Activated naive CD4-positive, alpha-beta T cell treated with anti-CD3 and anti-CD28 coated beads for 36 hours (primary cell): ENCODE measurements around the gene XYLT1. TPM values are rescaled to one million over a fixed set of nuclear protein-coding genes. Genes with fewer than 3 reads are reported as not detected.

Experiments
- CTCF ChIA-PET: fragments of 350-600 bp; sonication (Branson Sonifier 250); formaldehyde crosslinking; loops from one replicate; lab custom pipeline; 2021; ENCODE audit warnings: antibody characterized with exemption; lab: Charles Lee
- DNase-seq: peaks from one replicate; pipeline ENCODE4 v3.0.0-alpha.2; 2020
- H3K27ac Mint-ChIP-seq: one replicate; pipeline ENCODE4 v1.8.0; 2021; ENCODE audit warnings: mild to moderate bottlenecking, mixed read lengths
- H3K27me3 Mint-ChIP-seq: one replicate; pipeline ENCODE4 v1.8.0; 2021; ENCODE audit warnings: low read depth, mixed read lengths
- H3K36me3 Mint-ChIP-seq: one replicate; pipeline ENCODE4 v1.8.0; 2021; ENCODE audit warnings: low read depth, mixed read lengths
- H3K4me1 Mint-ChIP-seq: one replicate; pipeline ENCODE4 v1.8.0; 2021; ENCODE audit warnings: low read depth, mixed read lengths
- H3K4me3 Mint-ChIP-seq: one replicate; pipeline ENCODE4 v1.8.0; 2021; ENCODE audit warnings: mild to moderate bottlenecking, moderate library complexity, mixed read lengths
- H3K9me3 Mint-ChIP-seq: one replicate; pipeline ENCODE4 v1.8.0; 2021; ENCODE audit warnings: mixed read lengths
- intact Hi-C: fragments of 100-400 bp; cut with micrococcal nuclease; formaldehyde crosslinking; loops from one replicate; pipeline ENCODE4 v1.15.1; 2023
- total RNA-seq, 2 experiments: library from RNA; stranded (reverse); gene quantifications; one replicate each; pipeline ENCODE4 v1.2.3, GENCODE V29; 2021

Gene XYLT1
- total RNA-seq, 2 experiments from 2014 or later: 3.3 to 4.5 TPM

DNA sequence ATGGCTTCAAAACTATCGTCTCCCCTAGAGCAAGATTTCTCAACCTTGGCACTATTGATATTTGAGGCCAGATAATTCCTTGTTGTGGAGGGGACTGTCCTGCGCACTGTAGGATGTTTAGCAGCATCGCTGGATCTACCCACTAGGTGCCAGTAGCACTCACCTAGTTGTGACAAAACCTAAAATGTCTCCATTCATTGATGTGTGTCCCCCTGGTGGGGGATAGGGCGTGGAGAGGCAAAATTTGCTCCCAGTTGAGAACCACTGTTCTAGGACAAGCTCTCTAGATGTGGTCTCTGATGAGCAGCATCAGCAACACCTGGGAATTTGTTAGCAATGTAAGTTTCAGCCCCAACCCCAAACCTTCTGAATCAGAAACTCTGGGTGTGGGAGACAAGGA is 259.0 kb downstream of the XYLT1 start:
- H3K9me3 Mint-ChIP-seq: peaks cover 10% of the 10 kb centered on the region
- H3K36me3 Mint-ChIP-seq: peaks cover 9% of the 10 kb centered on the region
- intact Hi-C loops: loop anchor here (2.0 kb wide), 1 partner anchor 257 kb away; no protein-coding TSS in a partner anchor
- peak; percentile 54 for DNase-seq
- H3K4me1 Mint-ChIP-seq: peaks cover 11% of the 10 kb centered on the region
- no peak overlapping the region for H3K27ac Mint-ChIP-seq
- CTCF ChIA-PET: interaction anchor here (0.6 kb wide), 2 partner anchors 319 to 368 kb away, joined by 3 to 4 read pairs; no protein-coding TSS in a partner anchor
- no peak overlapping the region for H3K4me3 Mint-ChIP-seq
- H3K27me3 Mint-ChIP-seq: no peaks in the 10 kb centered on the region

DNA sequence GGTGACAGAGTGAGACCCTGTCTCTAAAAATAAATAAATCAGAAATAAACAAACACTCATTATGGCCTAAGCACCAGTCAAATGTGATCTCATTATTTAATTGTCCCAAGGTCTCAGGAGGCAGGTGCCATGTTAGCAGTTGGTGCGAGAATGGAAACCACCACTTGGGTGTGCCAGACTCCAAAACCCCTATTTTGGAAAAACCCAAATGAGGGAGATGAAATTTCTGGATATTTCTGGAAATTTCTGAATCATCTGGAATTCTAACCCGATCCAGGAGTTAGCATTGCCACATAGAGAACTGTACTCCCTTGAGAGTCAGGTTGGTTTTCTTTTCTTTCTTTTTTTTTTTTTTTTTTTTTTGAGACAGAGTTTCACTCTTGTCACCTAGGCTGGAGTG is 264.0 kb downstream of the XYLT1 start:
- CTCF ChIA-PET: no interaction called here
- no peak overlapping the region for H3K4me3 Mint-ChIP-seq
- intact Hi-C loops: no loop called here
- no peaks in the 10 kb centered on the region for H3K36me3 Mint-ChIP-seq
- H3K9me3 Mint-ChIP-seq: no peaks in the 10 kb centered on the region
- H3K27ac Mint-ChIP-seq: no peak overlapping the region
- peak; percentile 14 for DNase-seq
- no peaks in the 10 kb centered on the region for H3K4me1 Mint-ChIP-seq
- no peaks in the 10 kb centered on the region for H3K27me3 Mint-ChIP-seq

GRCh38 chr16:17205279-17206211 is 265.2 kb downstream of the XYLT1 start:
- H3K27ac Mint-ChIP-seq: no peak overlapping the region
- CTCF ChIA-PET: interaction anchor here (0.6 to 2.1 kb wide), 2 partner anchors 11 to 306 kb away, joined by 3 to 6 read pairs; no protein-coding TSS in a partner anchor
- H3K9me3 Mint-ChIP-seq: no peaks in the 10 kb centered on the region
- intact Hi-C loops: no loop called here
- no peaks in the 10 kb centered on the region for H3K36me3 Mint-ChIP-seq
- DNase-seq: no peak
- no peaks in the 10 kb centered on the region for H3K4me1 Mint-ChIP-seq
- H3K27me3 Mint-ChIP-seq: no peaks in the 10 kb centered on the region
- no peak overlapping the region for H3K4me3 Mint-ChIP-seq

DNA sequence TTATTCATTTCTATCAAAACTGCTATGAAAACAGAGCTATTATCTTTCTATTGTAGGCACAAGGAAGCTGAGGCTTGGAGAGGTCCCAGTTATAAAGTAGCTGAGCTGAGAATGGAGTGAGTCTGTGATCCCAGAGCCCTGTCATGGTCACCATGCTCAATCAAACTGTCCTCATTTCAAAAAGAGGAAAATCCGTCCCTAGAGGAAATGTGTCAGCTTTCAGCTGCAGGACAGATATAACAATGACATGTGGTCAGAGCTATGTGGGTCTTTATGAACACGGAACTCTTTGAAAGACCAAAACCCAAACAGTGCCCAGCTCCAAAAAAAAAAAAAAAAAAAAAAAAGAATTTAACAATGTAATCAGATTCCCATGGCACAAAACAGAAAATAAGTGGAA is 266.1 kb downstream of the XYLT1 start:
- Mint-ChIP-seq H3K27me3 (no peaks in the 10 kb centered on the region), H3K36me3 (peaks cover 2% of the 10 kb centered on the region), H3K4me3 (no peak overlapping the region), H3K9me3 (no peaks in the 10 kb centered on the region), H3K27ac (no peak overlapping the region), H3K4me1 (no peaks in the 10 kb centered on the region)
- CTCF ChIA-PET: interaction anchor here (2.1 kb wide), 1 partner anchor 10 kb away, joined by 6 read pairs; no protein-coding TSS in a partner anchor
- DNase-seq: no peak
- intact Hi-C loops: no loop called here

- no peak for DNase-seq
- H3K4me1 Mint-ChIP-seq: no peaks in the 10 kb centered on the region
Measured at GRCh38 chr16:17204206-17204605, 266.6 kb downstream of the XYLT1 start.

GRCh38 chr16:17203424-17203823 is 267.3 kb downstream of the XYLT1 start:
- no peaks in the 10 kb centered on the region for H3K4me1 Mint-ChIP-seq
- no peaks in the 10 kb centered on the region for H3K9me3 Mint-ChIP-seq
- no peak for DNase-seq
- intact Hi-C loops: no loop called here
- no peak overlapping the region for H3K4me3 Mint-ChIP-seq
- CTCF ChIA-PET: interaction anchor here (2.1 kb wide), 1 partner anchor 9 kb away, joined by 6 read pairs; no protein-coding TSS in a partner anchor
- H3K27me3 Mint-ChIP-seq: no peaks in the 10 kb centered on the region
- H3K27ac Mint-ChIP-seq: no peak overlapping the region
- peaks cover 2% of the 10 kb centered on the region for H3K36me3 Mint-ChIP-seq

More at GRCh38 chr16:17204206-17204605, 266.6 kb downstream of the XYLT1 start:
- peaks cover 2% of the 10 kb centered on the region for H3K36me3 Mint-ChIP-seq
- no peaks in the 10 kb centered on the region for H3K27me3 Mint-ChIP-seq
- H3K27ac Mint-ChIP-seq: no peak overlapping the region
- H3K4me3 Mint-ChIP-seq: no peak overlapping the region
- H3K9me3 Mint-ChIP-seq: no peaks in the 10 kb centered on the region
- CTCF ChIA-PET: interaction anchor here (2.1 kb wide), 1 partner anchor 10 kb away, joined by 6 read pairs; no protein-coding TSS in a partner anchor
- intact Hi-C loops: no loop called here

DNA sequence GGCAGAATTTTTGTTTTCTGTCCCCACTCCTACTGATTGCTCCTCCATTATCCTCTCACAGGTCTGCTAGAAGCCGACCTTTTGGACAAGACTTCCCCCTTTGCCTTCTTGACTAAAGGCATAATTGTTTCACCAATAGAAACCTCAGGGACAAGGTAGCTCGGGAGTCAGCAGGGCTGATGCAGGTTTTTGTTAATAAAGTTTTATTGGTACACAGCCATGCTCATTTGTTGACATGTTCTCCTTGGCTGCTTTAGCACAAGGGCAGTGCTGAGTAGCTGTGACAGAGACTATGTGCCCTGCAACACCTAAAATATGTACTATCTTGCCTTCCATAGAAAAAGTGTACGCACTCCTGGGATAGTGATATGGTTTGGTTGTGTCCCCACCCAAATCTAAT is 271.6 kb downstream of the XYLT1 start:
- no peaks in the 10 kb centered on the region for H3K27me3 Mint-ChIP-seq
- peaks cover 15% of the 10 kb centered on the region for H3K36me3 Mint-ChIP-seq
- no peaks in the 10 kb centered on the region for H3K4me1 Mint-ChIP-seq
- DNase-seq: no peak
- CTCF ChIA-PET: no interaction called here
- intact Hi-C loops: loop anchor here (10.0 kb wide), 2 partner anchors 176 to 356 kb away; no protein-coding TSS in a partner anchor
- H3K9me3 Mint-ChIP-seq: no peaks in the 10 kb centered on the region
- H3K27ac Mint-ChIP-seq: no peak overlapping the region
- H3K4me3 Mint-ChIP-seq: no peak overlapping the region

GRCh38 chr16:17196526-17196925 is 274.2 kb downstream of the XYLT1 start:
- H3K4me3 Mint-ChIP-seq: no peak overlapping the region
- intact Hi-C loops: loop anchor here (10.0 kb wide), 2 partner anchors 178 to 358 kb away; no protein-coding TSS in a partner anchor
- CTCF ChIA-PET: interaction anchor here (0.6 kb wide), 1 partner anchor 148 kb away, joined by 3 read pairs; no protein-coding TSS in a partner anchor
- peaks cover 18% of the 10 kb centered on the region for H3K36me3 Mint-ChIP-seq
- DNase-seq: no peak
- H3K9me3 Mint-ChIP-seq: no peaks in the 10 kb centered on the region
- no peaks in the 10 kb centered on the region for H3K27me3 Mint-ChIP-seq
- H3K27ac Mint-ChIP-seq: no peak overlapping the region
- H3K4me1 Mint-ChIP-seq: no peaks in the 10 kb centered on the region

GRCh38 chr16:17194190-17194780 is 276.5 kb downstream of the XYLT1 start:
- CTCF ChIA-PET: interaction anchor here (0.9 to 2.6 kb wide), 5 partner anchors 10 to 385 kb away, joined by 4 to 14 read pairs (median 6); no protein-coding TSS in a partner anchor
- H3K27ac Mint-ChIP-seq: no peak overlapping the region
- no peaks in the 10 kb centered on the region for H3K27me3 Mint-ChIP-seq
- DNase-seq: peak; percentile 72
- H3K9me3 Mint-ChIP-seq: no peaks in the 10 kb centered on the region
- peaks cover 24% of the 10 kb centered on the region for H3K36me3 Mint-ChIP-seq
- no peak overlapping the region for H3K4me3 Mint-ChIP-seq
- intact Hi-C loops: loop anchor here (2.0 to 10.0 kb wide), 3 partner anchors 181 to 361 kb away; no protein-coding TSS in a partner anchor
- H3K4me1 Mint-ChIP-seq: no peaks in the 10 kb centered on the region

GRCh38 chr16:17193566-17194100 is 277.1 kb downstream of the XYLT1 start:
- Mint-ChIP-seq H3K36me3 (peaks cover 26% of the 10 kb centered on the region), H3K4me3 (no peak overlapping the region), H3K9me3 (no peaks in the 10 kb centered on the region), H3K27ac (no peak overlapping the region), H3K4me1 (no peaks in the 10 kb centered on the region), H3K27me3 (no peaks in the 10 kb centered on the region)
- intact Hi-C loops: loop anchor here (2.0 to 10.0 kb wide), 3 partner anchors 181 to 361 kb away; no protein-coding TSS in a partner anchor
- DNase-seq: no peak
- CTCF ChIA-PET: interaction anchor here (0.9 to 2.6 kb wide), 6 partner anchors 11 to 385 kb away, joined by 3 to 14 read pairs (median 5); no protein-coding TSS in a partner anchor

DNA sequence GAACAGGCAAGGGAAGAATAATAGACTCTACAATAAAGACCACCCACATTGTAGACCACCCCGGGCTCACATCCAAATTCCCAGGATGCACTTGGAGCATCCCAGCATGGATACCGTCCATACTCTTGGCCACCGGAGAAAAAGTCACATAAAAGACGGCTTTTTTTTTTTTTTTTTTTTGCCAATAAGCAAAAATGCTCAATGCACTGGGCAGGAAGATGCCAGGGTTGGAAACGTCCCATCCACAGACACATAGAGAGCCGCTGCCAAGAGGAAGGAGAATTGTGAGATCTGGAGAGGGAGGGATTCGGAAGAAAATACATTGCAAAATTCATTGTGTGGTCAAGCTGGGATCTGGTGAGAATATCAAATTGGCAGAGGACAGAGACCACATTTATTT is 286.7 kb downstream of the XYLT1 start:
- Mint-ChIP-seq H3K27ac (no peak overlapping the region), H3K27me3 (no peaks in the 10 kb centered on the region), H3K4me3 (no peak overlapping the region), H3K36me3 (peaks cover 7% of the 10 kb centered on the region), H3K9me3 (no peaks in the 10 kb centered on the region), H3K4me1 (no peaks in the 10 kb centered on the region)
- DNase-seq: no peak
- intact Hi-C loops: no loop called here
- CTCF ChIA-PET: interaction anchor here (0.7 kb wide), 1 partner anchor 587 kb away, joined by 4 read pairs; no protein-coding TSS in a partner anchor
